SK-N-SH (cell line): ENCODE results near the gene GALNT18. TPM values are rescaled to one million over a fixed set of nuclear protein-coding genes. Genes with fewer than 3 reads are reported as not detected.

Source experiments
- CTCF ChIA-PET: fragments of 300-600, 350-600 bp; formaldehyde crosslinking; extraction: SDS; loops from one replicate; lab custom pipeline; 2021; lab: Yijun Ruan, JAX
- POLR2A ChIA-PET: fragments of 350-600 bp; sonication (Branson Sonifier 250); formaldehyde crosslinking; extraction: SDS; loops from one replicate; lab custom pipeline; 2020; ENCODE audit warnings: antibody characterized with exemption, inconsistent platforms; lab: Yijun Ruan, JAX
- DNase-seq: peaks from one replicate; pipeline ENCODE4 v3.0.0; 2012
- H2AFZ ChIP-seq: fragments of 200-600 bp; sonication (generic); 2 replicates; pipeline ENCODE4 v1.8.1; 2016; ENCODE audit warnings: antibody characterized with exemption, mild to moderate bottlenecking, low read depth
- H3F3A ChIP-seq: fragments of 200-600 bp; sonication (generic); replicated peaks from 2 replicates; pipeline ENCODE3; 2016; ENCODE audit warnings: antibody characterized with exemption, mild to moderate bottlenecking; ENCODE audit not compliant: insufficient read depth
- H3K27ac ChIP-seq, 2 experiments: fragments of 200-500 bp in 1 of 2; fragments of 200-600 bp in 1 of 2; sonication (Bioruptor generic) in 1 of 2; sonication (generic), shearing (Covaris generic) in 1 of 2; 2 replicates each; pipeline versions ENCODE4 v1.5.1 to v1.6.1; 2014 to 2016; ENCODE audit warnings: low read depth in 2 of 2, inconsistent platforms in 1 of 2, low read length in 1 of 2, mild to moderate bottlenecking in 1 of 2, mixed read lengths in 1 of 2
- H3K27me3 ChIP-seq: fragments of 200-600 bp; sonication (generic), shearing (Covaris generic); 2 replicates; pipeline ENCODE4 v1.6.1; 2016; ENCODE audit warnings: mixed run types; ENCODE audit not compliant: insufficient read depth
- H3K36me3 ChIP-seq, 2 experiments: fragments of 200-500 bp in 1 of 2; fragments of 200-600 bp in 1 of 2; sonication (Bioruptor generic) in 1 of 2; sonication (generic) in 1 of 2; replicated peaks in 1 of 2; 2 replicates each; pipeline versions ENCODE3 to v1.5.1; 2014 to 2016; ENCODE audit warnings: low read length in 1 of 2, mild to moderate bottlenecking in 1 of 2; ENCODE audit not compliant: insufficient read depth in 2 of 2, control insufficient read depth in 1 of 2
- H3K4me1 ChIP-seq, 2 experiments: fragments of 200-500 bp in 1 of 2; fragments of 200-600 bp in 1 of 2; sonication (Bioruptor generic) in 1 of 2; sonication (generic), shearing (Covaris generic) in 1 of 2; 2 replicates each; pipeline versions ENCODE4 v1.5.1 to v1.6.1; 2014 to 2016; ENCODE audit warnings: low read depth in 1 of 2, low read length in 1 of 2, mixed run types in 1 of 2; ENCODE audit not compliant: insufficient read depth in 2 of 2, control insufficient read depth in 1 of 2
- H3K4me2 ChIP-seq: fragments of 200-600 bp; sonication (generic), shearing (Covaris generic); 2 replicates; pipeline ENCODE4 v1.6.1; 2017; ENCODE audit warnings: mixed run types
- H3K4me3 ChIP-seq, 2 experiments: fragments of 200-500 bp in 1 of 2; fragments of 200-600 bp in 1 of 2; sonication (Bioruptor generic) in 1 of 2; sonication (generic), shearing (Covaris generic) in 1 of 2; 2 replicates each; pipeline versions ENCODE4 v1.5.1 to v1.8.1; 2014 to 2016; ENCODE audit warnings: low read depth in 2 of 2, inconsistent platforms in 1 of 2, low read length in 1 of 2, mild to moderate bottlenecking in 1 of 2, mixed read lengths in 1 of 2, moderate library complexity in 1 of 2
- H3K79me2 ChIP-seq: fragments of 200-600 bp; sonication (generic); 2 replicates; pipeline ENCODE4 v1.8.1; 2017; ENCODE audit warnings: mild to moderate bottlenecking; ENCODE audit not compliant: insufficient read depth
- H3K9ac ChIP-seq: fragments of 200-600 bp; sonication (generic); 2 replicates; pipeline ENCODE4 v1.6.1; 2017; ENCODE audit warnings: mixed run types
- H3K9me2 ChIP-seq: fragments of 200-600 bp; sonication (generic); 2 replicates; pipeline ENCODE4 v1.6.1; 2017; ENCODE audit warnings: mixed run types
- H3K9me3 ChIP-seq: fragments of 200-600 bp; sonication (generic); 2 replicates; pipeline ENCODE4 v1.6.1; 2017; ENCODE audit warnings: mixed run types, mild to moderate bottlenecking, moderate library complexity
- H4K20me1 ChIP-seq: fragments of 200-600 bp; sonication (generic); 2 replicates; pipeline ENCODE4 v1.6.1; 2017; ENCODE audit warnings: mild to moderate bottlenecking, mixed run types; ENCODE audit not compliant: insufficient read depth
- ELF1 ChIP-seq: IDR thresholded peaks from 2 replicates; pipeline ENCODE4 v1.4.0; 2012
- EZH2phosphoT487 ChIP-seq: fragments of 200-600 bp; sonication (generic); IDR thresholded peaks from 2 replicates; pipeline ENCODE4 v1.6.1; 2017; ENCODE audit warnings: low read depth, mixed run types, mild to moderate bottlenecking, antibody characterized with exemption, moderate library complexity, borderline replicate concordance
- GATA2 ChIP-seq: sonication (generic); formaldehyde crosslinking; IDR thresholded peaks from 2 replicates; pipeline ENCODE4 v1.5.0; 2020; ENCODE audit warnings: mild to moderate bottlenecking, missing genetic modification reagents
- IRF3 ChIP-seq: fragments of 150-350 bp; IDR thresholded peaks from 2 replicates; pipeline ENCODE4 v1.6.1; 2016; ENCODE audit warnings: mild to moderate bottlenecking, low read depth, low read length
- JUND ChIP-seq: IDR thresholded peaks from 2 replicates; pipeline ENCODE4 v1.4.0; 2012
- PBX3 ChIP-seq: IDR thresholded peaks from 2 replicates; pipeline ENCODE4; 2012
- POLR2AphosphoS5 ChIP-seq: IDR thresholded peaks from 2 replicates; pipeline ENCODE4 v1.6.1; 2012; ENCODE audit warnings: low read depth, low read length
- REST ChIP-seq: IDR thresholded peaks from 2 replicates; pipeline ENCODE4 v1.6.1; 2012; ENCODE audit warnings: mild to moderate bottlenecking, low read depth, low read length, moderate library complexity
- TAF1 ChIP-seq: IDR thresholded peaks from 2 replicates; pipeline ENCODE4 v1.6.1; 2012; ENCODE audit warnings: low read depth, mild to moderate bottlenecking, low read length, moderate library complexity, borderline replicate concordance
- TEAD4 ChIP-seq: IDR thresholded peaks from 2 replicates; pipeline ENCODE4 v1.4.0; 2012; ENCODE audit warnings: mild to moderate bottlenecking, borderline replicate concordance; ENCODE audit not compliant: insufficient read depth
- USF1 ChIP-seq: IDR thresholded peaks from 2 replicates; pipeline ENCODE4 v1.4.0; 2012; ENCODE audit warnings: low read depth, borderline replicate concordance
- USF2 ChIP-seq: fragments of 150-350 bp; IDR thresholded peaks from 2 replicates; pipeline ENCODE4 v1.6.1; 2017; ENCODE audit warnings: antibody characterized with exemption, low read length, low read depth, borderline replicate concordance
- YY1 ChIP-seq: IDR thresholded peaks from 2 replicates; pipeline ENCODE4 v1.4.0; 2012; ENCODE audit warnings: low read depth, mild to moderate bottlenecking
- WGBS: methylation state at CpG from one replicate; pipeline ENCODE4 v1.1.6; 2017; ENCODE audit warnings: low lambda C conversion rate; 5-methylcytosine and 5-hydroxymethylcytosine counted together
- polyA plus RNA-seq, 3 experiments: library from polyadenylated mRNA; depleted of rRNA; stranded (reverse); fragments of >200 nt; gene quantifications; 2 replicates each; pipeline ENCODE4 v1.2.3, GENCODE V29; 2012

Gene GALNT18
- polyA plus RNA-seq, 1 of the 3 experiments (the other 2 are of a cell fraction): 0.64 TPM

GRCh38 chr11:11600288-11600687, 21.5 kb downstream of the GALNT18 start:
- Histone ChIP-seq H3K27me3 (no peaks in the 10 kb centered on the region), H4K20me1 (no peaks in the 10 kb centered on the region), H3K4me3 (no peak overlapping the region), H3K79me2 (no peaks in the 10 kb centered on the region), H3K9ac (no peak overlapping the region), H3K4me2 (no peak overlapping the region), H3K9me3 (no peaks in the 10 kb centered on the region), H3K4me1 (no peaks in the 10 kb centered on the region)
- CTCF ChIA-PET: interaction anchor here (0.9 to 1.5 kb wide), 3 partner anchors 11 to 187 kb away, joined by 3 to 4 read pairs (median 3); no protein-coding TSS in a partner anchor
- no peak for TF ChIP-seq ELF1
- no peak for TF ChIP-seq YY1
- no peak for TF ChIP-seq JUND
- no peak for TF ChIP-seq EZH2phosphoT487
- TF ChIP-seq IRF3: no peak
- TF ChIP-seq TAF1: no peak
- TF ChIP-seq, all 33 proteins: peak for 0
- DNase-seq: no peak
- POLR2A ChIA-PET: no interaction called here
- no peaks in the 10 kb centered on the region for H3F3A ChIP-seq
- no peak overlapping the region for H2AFZ ChIP-seq
- no peaks in the 10 kb centered on the region for H3K36me3 ChIP-seq
- H3K9me2 ChIP-seq: no peaks in the 10 kb centered on the region
- no peak overlapping the region for H3K27ac ChIP-seq

GRCh38 chr11:11598243-11598642, 23.6 kb downstream of the GALNT18 start:
- Histone ChIP-seq H4K20me1 (no peaks in the 10 kb centered on the region), H3K9me3 (no peaks in the 10 kb centered on the region), H3K4me1 (no peaks in the 10 kb centered on the region), H3F3A (no peaks in the 10 kb centered on the region), H3K27me3 (no peaks in the 10 kb centered on the region), H3K4me2 (no peak overlapping the region), H2AFZ (no peak overlapping the region), H3K79me2 (no peaks in the 10 kb centered on the region), H3K9ac (no peak overlapping the region), H3K4me3 (no peak overlapping the region), H3K9me2 (no peaks in the 10 kb centered on the region), H3K36me3 (no peaks in the 10 kb centered on the region), H3K27ac (no peak overlapping the region)
- POLR2A ChIA-PET: no interaction called here
- DNase-seq: no peak
- TF ChIP-seq POLR2AphosphoS5: no peak
- no peak for TF ChIP-seq JUND
- TF ChIP-seq USF2: no peak
- TF ChIP-seq IRF3: no peak
- no peak for TF ChIP-seq GATA2 (CRISPR knock-in tag)
- CTCF ChIA-PET: no interaction called here
- 64% methylated on average over 1 of the region's 1 CpG for WGBS

GRCh38 chr11:11594162-11594561, 27.6 kb downstream of the GALNT18 start:
- H3K27ac ChIP-seq: no peak overlapping the region
- 95% methylated on average over 2 of the region's 2 CpGs for WGBS
- H3K36me3 ChIP-seq: no peaks in the 10 kb centered on the region
- no peak for TF ChIP-seq REST
- no peak for TF ChIP-seq TAF1
- no peak for TF ChIP-seq TEAD4
- TF ChIP-seq PBX3: no peak
- no peak for TF ChIP-seq JUND
- TF ChIP-seq USF1: no peak

More at GRCh38 chr11:11594162-11594561, 27.6 kb downstream of the GALNT18 start:
- Histone ChIP-seq H3F3A (no peaks in the 10 kb centered on the region), H3K4me3 (no peak overlapping the region), H3K9me2 (no peaks in the 10 kb centered on the region), H3K4me1 (no peaks in the 10 kb centered on the region; a peak in 1 of 4 replicates), H3K4me2 (no peak overlapping the region), H3K27me3 (no peaks in the 10 kb centered on the region), H2AFZ (no peak overlapping the region), H3K9me3 (no peaks in the 10 kb centered on the region), H3K79me2 (no peaks in the 10 kb centered on the region), H4K20me1 (no peaks in the 10 kb centered on the region), H3K9ac (no peak overlapping the region)
- no peak for DNase-seq
- CTCF ChIA-PET: no interaction called here
- POLR2A ChIA-PET: no interaction called here
